K562 (cell line): ENCODE measurements around the gene RCC2. TPM values are rescaled to one million over a fixed set of nuclear protein-coding genes. Genes with fewer than 3 reads are reported as not detected.

ENCODE experiments used
- ATAC-seq: fragments of 200-7000 bp; cut with Tn5 transposase; 3 replicates; pipeline ENCODE4 v1.9.1; 2020; ENCODE audit warnings: moderate library complexity
- BruUV-seq: library from RNA; stranded (reverse); fragments of 400-500 nt; replicated peaks from 2 replicates; lab custom pipeline; 2021; lab: Mats Ljungman, UMichigan
- CTCF ChIA-PET: fragments of 300-600 bp; formaldehyde crosslinking; extraction: SDS; loops from one replicate; lab custom pipeline; 2021; ENCODE audit warnings: low intra/inter-chr PET ratio; lab: Yijun Ruan, JAX
- POLR2A ChIA-PET: fragments of 300-600, 350-650 bp; sonication (Branson Sonifier 250); formaldehyde crosslinking; extraction: SDS; loops from one replicate; lab custom pipeline; 2021; ENCODE audit warnings: antibody characterized with exemption, inconsistent platforms; lab: Yijun Ruan, JAX
- DNase-seq, 4 experiments: peaks; one replicate each; pipeline versions ENCODE4 v3.0.0 to v3.0.0-alpha.2; 2011 to 2018; ENCODE audit warnings: low spot score in 3 of 4, mixed read lengths in 3 of 4; ENCODE audit errors: extremely low read depth in 1 of 4
- FAIRE-seq: peaks from 2 replicates; lab custom pipeline; 2011; peaks lifted over from hg19 to GRCh38; lab: Jason Lieb, UNC
- H2AFZ ChIP-seq: 2 replicates; pipeline ENCODE4 v1.6.0; 2011; ENCODE audit warnings: low read depth, low read length, control low read depth, inconsistent platforms
- H3K27ac ChIP-seq: fragments of 200-600 bp; 3 replicates; pipeline ENCODE4 v1.8.0; 2011; ENCODE audit warnings: low read depth, mild to moderate bottlenecking, control low read depth, inconsistent platforms, low read length, moderate library complexity, mixed read lengths; ENCODE audit errors: extremely low read depth
- H3K27me3 ChIP-seq, 2 experiments: fragments of 300-600 bp in 1 of 2; 2 replicates in 1 of 2; 3 replicates in 1 of 2; pipeline versions ENCODE4 v1.6.0 to v1.8.0; 2011; ENCODE audit warnings: inconsistent platforms in 2 of 2, low read length in 2 of 2, mild to moderate bottlenecking in 1 of 2, mixed read lengths in 1 of 2, moderate library complexity in 1 of 2; ENCODE audit not compliant: control insufficient read depth in 2 of 2, insufficient read depth in 2 of 2
- H3K36me3 ChIP-seq: fragments of 300-600 bp; 3 replicates; pipeline ENCODE4 v1.8.0; 2011; ENCODE audit warnings: mild to moderate bottlenecking, low read length, inconsistent platforms; ENCODE audit not compliant: control insufficient read depth, insufficient read depth
- H3K4me1 ChIP-seq, 2 experiments: fragments of 200-600 bp in 1 of 2; replicated peaks in 1 of 2; 2 replicates in 1 of 2; 3 replicates in 1 of 2; pipeline versions ENCODE4 v1.5.1 to v1.8.0; 2011; ENCODE audit warnings: inconsistent platforms in 2 of 2, low read length in 2 of 2, mild to moderate bottlenecking in 1 of 2, mixed read lengths in 1 of 2, moderate library complexity in 1 of 2; ENCODE audit not compliant: control insufficient read depth in 2 of 2, insufficient read depth in 2 of 2
- H3K4me2 ChIP-seq: 2 replicates; pipeline ENCODE4 v1.6.1; 2011; ENCODE audit warnings: low read length, control low read depth, inconsistent platforms, mixed read lengths; ENCODE audit not compliant: insufficient read depth
- H3K4me3 ChIP-seq: fragments of 200-600 bp; sonication (generic), shearing (Covaris generic); 2 replicates; pipeline ENCODE4 v1.5.1; 2016; ENCODE audit warnings: control low read depth, inconsistent platforms
- H3K79me2 ChIP-seq: fragments of 200-600 bp; 3 replicates; pipeline ENCODE4 v1.8.0; 2011; ENCODE audit warnings: low read length, inconsistent platforms; ENCODE audit not compliant: control insufficient read depth, insufficient read depth
- H3K9ac ChIP-seq, 2 experiments: 2 replicates each; pipeline versions ENCODE4 v1.6.0 to v1.6.1; 2011; ENCODE audit warnings: low read depth in 2 of 2, low read length in 2 of 2, control low read depth in 1 of 2, inconsistent platforms in 1 of 2, mild to moderate bottlenecking in 1 of 2, mixed read lengths in 1 of 2; ENCODE audit not compliant: insufficient read depth in 1 of 2
- H3K9me1 ChIP-seq: one replicate; pipeline ENCODE4 v1.6.0; 2011; ENCODE audit warnings: inconsistent platforms, mild to moderate bottlenecking, low read length, moderate library complexity; ENCODE audit not compliant: control insufficient read depth, insufficient read depth
- H3K9me3 ChIP-seq: replicated peaks from 2 replicates; pipeline ENCODE4 v1.5.1; 2011; ENCODE audit warnings: low read depth, low read length, inconsistent platforms; ENCODE audit not compliant: control insufficient read depth, insufficient read depth
- H4K20me1 ChIP-seq: replicated peaks from 2 replicates; pipeline ENCODE4 v1.6.1; 2011; ENCODE audit warnings: low read length, inconsistent platforms, mixed read lengths; ENCODE audit not compliant: control insufficient read depth, insufficient read depth
- CBX5 ChIP-seq: IDR thresholded peaks from 2 replicates; pipeline ENCODE4 v1.6.1; 2014; ENCODE audit warnings: low read depth, borderline replicate concordance
- E2F5 ChIP-seq: sonication (generic); formaldehyde crosslinking; IDR thresholded peaks from 2 replicates; pipeline ENCODE4 v1.8.0; 2022; ENCODE audit warnings: mild to moderate bottlenecking, missing genetic modification reagents
- ELF1 ChIP-seq: fragments of 200-800 bp; sonication (Bioruptor generic); IDR thresholded peaks from 2 replicates; pipeline ENCODE4 v1.6.1; 2016; ENCODE audit warnings: missing genetic modification characterization, missing compliant biosample characterization
- FOXK1 ChIP-seq: sonication (generic); formaldehyde crosslinking; IDR thresholded peaks from 2 replicates; pipeline ENCODE4 v1.8.0; 2022; ENCODE audit warnings: missing genetic modification reagents, mild to moderate bottlenecking, borderline replicate concordance
- HMGN3 ChIP-seq: IDR thresholded peaks from 2 replicates; pipeline ENCODE4 v1.6.1; 2011; ENCODE audit warnings: borderline replicate concordance, low read depth, mild to moderate bottlenecking, mixed read lengths, low read length; ENCODE audit not compliant: insufficient read length; ENCODE audit errors: extremely low read depth
- KLF1 ChIP-seq: fragments of 450-650 bp; IDR thresholded peaks from 2 replicates; pipeline ENCODE4 v1.6.1; 2016; ENCODE audit warnings: missing genetic modification characterization, missing compliant biosample characterization
- MED1 ChIP-seq: sonication (generic); formaldehyde crosslinking; IDR thresholded peaks from 2 replicates; pipeline ENCODE4 v1.8.1; 2023; ENCODE audit warnings: missing genetic modification reagents, borderline replicate concordance
- PHF20 ChIP-seq: fragments of 450-650 bp; IDR thresholded peaks from 2 replicates; pipeline ENCODE4 v1.6.1; 2018; ENCODE audit not compliant: partially characterized antibody
- SAP30 ChIP-seq: fragments of 200-600 bp; sonication (generic); IDR thresholded peaks from 2 replicates; pipeline ENCODE4 v1.6.1; 2012; ENCODE audit warnings: borderline replicate concordance, low read depth, mild to moderate bottlenecking, moderate library complexity, low read length, control low read depth, inconsistent platforms; ENCODE audit not compliant: insufficient read depth, poor library complexity, severe bottlenecking
- SNAPC5 ChIP-seq: fragments of 250-450 bp; sonication (Bioruptor Pico); IDR thresholded peaks from 2 replicates; pipeline ENCODE4 v1.8.0; 2021; ENCODE audit warnings: moderate library complexity, mild to moderate bottlenecking, inconsistent platforms
- XRCC4 ChIP-seq: IDR thresholded peaks from one replicate; pipeline ENCODE4 v1.6.1; 2011; ENCODE audit not compliant: insufficient read depth, insufficient read length; ENCODE audit errors: extremely low read depth
- ZC3H8 ChIP-seq: fragments of 450-650 bp; IDR thresholded peaks from 2 replicates; pipeline ENCODE4 v1.6.1; 2017
- ZNF174 ChIP-seq: fragments of 250-450 bp; sonication (Bioruptor Pico); IDR thresholded peaks from 2 replicates; pipeline ENCODE4 v1.4.0; 2020; ENCODE audit warnings: mild to moderate bottlenecking
- WGBS: fragments of 100-300 bp; shearing (Covaris generic); methylation state at CpG from one replicate; pipeline ENCODE4 v1.1.6; 2016; ENCODE audit warnings: low coverage, mixed read lengths; ENCODE audit not compliant: insufficient coverage; ENCODE audit errors: missing lambda C conversion rate; 5-methylcytosine and 5-hydroxymethylcytosine counted together
- in situ Hi-C: fragments of 300-500 bp; cut with MboI; formaldehyde crosslinking; loops from 4 replicates; pipeline ENCODE4 v1.15.0; 2018; ENCODE audit warnings: inconsistent platforms, mixed read lengths
- intact Hi-C: fragments of 100-400 bp; cut with micrococcal nuclease; formaldehyde crosslinking; loops from 2 replicates; pipeline ENCODE4 v1.14.2; 2022
- polyA plus RNA-seq, 8 experiments: library from polyadenylated mRNA; depleted of rRNA in 4 of 8; stranded (reverse) in 5 of 8; unstranded in 3 of 8; fragments of >200 nt; fragmentation: Nextera tagmentation in 2 of 8; fragmentation: Illumina TruSeq in 1 of 8; extraction: Ambion mirVana in 2 of 8; extraction: Trizol in 1 of 8; gene quantifications; 2 replicates each; pipeline versions ENCODE4 v1.2.1 to v1.2.3, GENCODE V29; 2011 to 2014; ENCODE audit warnings: inconsistent platforms in 1 of 8, missing spikeins in 1 of 8
- total RNA-seq, 7 experiments: library from RNA; depleted of rRNA in 6 of 7; stranded (reverse); fragments of >200 nt in 6 of 7; fragmentation: Illumina TruSeq in 2 of 7; extraction: Trizol in 2 of 7; gene quantifications; 2 replicates each; pipeline versions ENCODE4 v1.2.1 to v1.2.3, GENCODE V29; 2011 to 2021; ENCODE audit warnings: low replicate concordance in 1 of 7

RCC2 gene
- total and polyA plus RNA-seq, 9 of the 15 experiments (the other 6 are each of a cell fraction or from before 2014, with no cell fraction given): 31.8 to 292 (median 116) TPM

- peaks cover 16 to 20% of the 10 kb centered on the region in 2 experiments; a peak in 4 of 5 replicates for H3K4me1 ChIP-seq
- intact Hi-C loops: no loop called here
- 0 out of 4 replicates have a peak overlapping the region, but pooled peaks of 1 of the 2 experiments have one; percentile 3 for H3K9ac ChIP-seq
- CTCF ChIA-PET: no interaction called here
- TF ChIP-seq CBX5: no peak
- TF ChIP-seq XRCC4: no peak
- TF ChIP-seq HMGN3: no peak
- TF ChIP-seq PHF20: no peak
- TF ChIP-seq ELF1 (tag): no peak
- no peak for TF ChIP-seq MED1
- no peak for TF ChIP-seq KLF1 (tag)
- TF ChIP-seq SNAPC5 (CRISPR knock-in tag): no peak
- TF ChIP-seq E2F5: no peak
- TF ChIP-seq FOXK1 (CRISPR knock-in tag): no peak
- no peak for TF ChIP-seq ZC3H8
- TF ChIP-seq ZNF174 (CRISPR knock-in tag): no peak
- TF ChIP-seq SAP30: no peak
- TF ChIP-seq, all 486 proteins: peak for 0
- Histone ChIP-seq H4K20me1 (no peaks in the 10 kb centered on the region), H3K4me3 (no peak overlapping the region), H3K9me1 (no peaks in the 10 kb centered on the region), H3K27me3 (peaks cover 18 to 32% of the 10 kb centered on the region in 2 experiments), H3K27ac (no peak overlapping the region), H2AFZ (no peak overlapping the region), H3K36me3 (no peaks in the 10 kb centered on the region), H3K4me2 (no peak overlapping the region), H3K79me2 (no peaks in the 10 kb centered on the region), H3K9me3 (no peaks in the 10 kb centered on the region)
- FAIRE-seq (no peak), ATAC-seq (no peak), DNase-seq (no peak)
- 5% methylated on average over 12 of the region's 12 CpGs for WGBS
- POLR2A ChIA-PET: interaction anchor here (0.6 to 1.3 kb wide), 4 partner anchors 8 to 45 kb away, joined by 3 read pairs; no protein-coding TSS in a partner anchor
- no TSS peak for BruUV-seq
- in situ Hi-C loops: no loop called here
Measured at GRCh38 chr1:17363351-17363750, 76.1 kb downstream of the RCC2 start.
